HepG2 (cell line): ENCODE data around the gene PKMYT1. TPM values are rescaled to one million over a fixed set of nuclear protein-coding genes. Genes with fewer than 3 reads are reported as not detected.

ENCODE experiments used
- ATF2 ChIP-seq: sonication (generic); formaldehyde crosslinking; IDR thresholded peaks from 2 replicates; pipeline ENCODE4 v1.4.0; 2020; ENCODE audit warnings: missing genetic modification reagents
- FOXP4 ChIP-seq: sonication (generic); formaldehyde crosslinking; IDR thresholded peaks from 2 replicates; pipeline ENCODE4 v1.4.0; 2020; ENCODE audit warnings: missing genetic modification reagents
- HMG20B ChIP-seq: conservative IDR thresholded peaks from 2 replicates; pipeline ENCODE4 v1.6.1; 2016; ENCODE audit warnings: missing genetic modification reagents, missing compliant biosample characterization
- HNRNPL ChIP-seq: fragments of 200-400 bp; formaldehyde crosslinking; IDR thresholded peaks from 2 replicates; pipeline ENCODE4 v1.6.1; 2017; ENCODE audit warnings: mild to moderate bottlenecking, low read depth, low read length
- MAX ChIP-seq: IDR thresholded peaks from 2 replicates; pipeline ENCODE4 v1.6.1; 2012; ENCODE audit warnings: inconsistent platforms
- MTERF4 ChIP-seq: sonication (generic); formaldehyde crosslinking; IDR thresholded peaks from 2 replicates; pipeline ENCODE4 v1.8.0; 2023; ENCODE audit warnings: mild to moderate bottlenecking, missing genetic modification reagents
- PAWR ChIP-seq: sonication (generic); formaldehyde crosslinking; IDR thresholded peaks from 2 replicates; pipeline ENCODE4 v1.4.0; 2020; ENCODE audit warnings: missing genetic modification reagents, mild to moderate bottlenecking, borderline replicate concordance
- PHF21A ChIP-seq: sonication (generic); formaldehyde crosslinking; IDR thresholded peaks from 2 replicates; pipeline ENCODE4 v1.5.0; 2020; ENCODE audit warnings: mild to moderate bottlenecking, missing genetic modification reagents
- POLR2AphosphoS5 ChIP-seq: IDR thresholded peaks from 2 replicates; pipeline ENCODE4 v1.6.1; 2012; ENCODE audit warnings: low read depth, low read length
- PREB ChIP-seq: sonication (generic); formaldehyde crosslinking; IDR thresholded peaks from 2 replicates; pipeline ENCODE4 v1.4.0; 2020; ENCODE audit warnings: missing genetic modification reagents
- RFX5 ChIP-seq: IDR thresholded peaks from 2 replicates; pipeline ENCODE4 v1.6.1; 2011; ENCODE audit warnings: low read depth, low read length, improper control_type of control experiment
- SALL1 ChIP-seq: sonication (generic); formaldehyde crosslinking; IDR thresholded peaks from 2 replicates; pipeline ENCODE4 v1.8.0; 2022; ENCODE audit warnings: mild to moderate bottlenecking, missing genetic modification reagents
- SP5 ChIP-seq: IDR thresholded peaks from 2 replicates; pipeline ENCODE4 v1.6.1; 2016; ENCODE audit warnings: low read depth, borderline replicate concordance
- YY1 ChIP-seq: IDR thresholded peaks from 2 replicates; pipeline ENCODE4 v1.6.1; 2011; ENCODE audit warnings: low read length, low read depth, moderate library complexity, mild to moderate bottlenecking; ENCODE audit not compliant: insufficient read depth, insufficient replicate concordance
- ZBTB14 ChIP-seq: sonication (generic); formaldehyde crosslinking; IDR thresholded peaks from 2 replicates; pipeline ENCODE4 v1.4.0; 2020; ENCODE audit warnings: missing genetic modification reagents
- ZFP91 ChIP-seq: sonication (generic); formaldehyde crosslinking; IDR thresholded peaks from 2 replicates; pipeline ENCODE4 v1.9.0; 2022; ENCODE audit warnings: missing genetic modification reagents, mild to moderate bottlenecking, borderline replicate concordance
- ZNF263 ChIP-seq: sonication (generic); formaldehyde crosslinking; IDR thresholded peaks from 2 replicates; pipeline ENCODE4 v1.4.0; 2020; ENCODE audit warnings: missing genetic modification reagents
- ZNF530 ChIP-seq: sonication (generic); formaldehyde crosslinking; IDR thresholded peaks from 2 replicates; pipeline ENCODE4 v1.5.0; 2020; ENCODE audit warnings: low read depth, mild to moderate bottlenecking, missing genetic modification reagents
- ZNF567 ChIP-seq: sonication (generic); formaldehyde crosslinking; IDR thresholded peaks from 2 replicates; pipeline ENCODE4 v1.8.1; 2023; ENCODE audit warnings: mild to moderate bottlenecking, missing genetic modification reagents, borderline replicate concordance
- ZNF883 ChIP-seq: sonication (generic); formaldehyde crosslinking; IDR thresholded peaks from 2 replicates; pipeline ENCODE4 v1.5.1; 2020; ENCODE audit warnings: mild to moderate bottlenecking, missing genetic modification reagents; ENCODE audit errors: not compliant biosample characterization
- ZSCAN20 ChIP-seq: sonication (generic); formaldehyde crosslinking; IDR thresholded peaks from 2 replicates; pipeline ENCODE4 v1.4.0; 2020; ENCODE audit warnings: missing genetic modification reagents, mild to moderate bottlenecking, borderline replicate concordance
- polyA plus RNA-seq, 8 experiments: library from polyadenylated mRNA; depleted of rRNA in 3 of 8; stranded (reverse) in 7 of 8; unstranded in 1 of 8; fragments of >200 nt; fragmentation: Illumina TruSeq in 4 of 8; extraction: Trizol in 4 of 8; gene quantifications; 2 replicates each; pipeline versions ENCODE4 v1.2.1 to v1.2.3, GENCODE V29; 2011 to 2016; ENCODE audit warnings: low read depth in 4 of 8, missing spikeins in 1 of 8, mixed read lengths in 1 of 8; ENCODE audit not compliant: insufficient read depth in 1 of 8
- total RNA-seq, 5 experiments: library from RNA; depleted of rRNA; stranded (reverse); fragments of >200 nt; fragmentation: Illumina TruSeq; extraction: Trizol; gene quantifications; 2 replicates each; pipeline ENCODE4 v1.2.3, GENCODE V29; 2016; ENCODE audit warnings: low read depth in 1 of 5

Gene PKMYT1
- total and polyA plus RNA-seq, 2 of the 13 experiments (the other 11 are each of a cell fraction or from before 2014, with no cell fraction given), result 7.0 to 27.8 TPM

GRCh38 chr16:3003582-3004270, 23.5 kb upstream of the PKMYT1 start (continued):
- no peak for TF ChIP-seq ZSCAN20 (CRISPR knock-in tag)
- peak; percentile 53; the same call in 1 of the 2 replicates for TF ChIP-seq ZFP91 (CRISPR knock-in tag)
- TF ChIP-seq PREB (CRISPR knock-in tag), result no peak
- TF ChIP-seq HMG20B (CRISPR knock-in tag), result peak; percentile 91
- TF ChIP-seq ZNF263 (CRISPR knock-in tag), result peak; percentile 24; the same call in 1 of the 2 replicates
- TF ChIP-seq ATF2, result peak; percentile 68
- TF ChIP-seq YY1, result peak; percentile 81
- peak; percentile 67 for TF ChIP-seq ZBTB14 (CRISPR knock-in tag)
- TF ChIP-seq MAX, result peak; percentile 79
- TF ChIP-seq POLR2AphosphoS5, result no peak
- TF ChIP-seq RFX5, result peak; percentile 81
- no peak for TF ChIP-seq MTERF4
- no peak for TF ChIP-seq ZNF567 (CRISPR knock-in tag)
- no peak for TF ChIP-seq ZNF883 (CRISPR knock-in tag)
- no peak for TF ChIP-seq PAWR (CRISPR knock-in tag)
- peak; percentile 83 for TF ChIP-seq SALL1 (CRISPR knock-in tag)
- peak; percentile 100 for TF ChIP-seq PHF21A (CRISPR knock-in tag)
- 0 out of 2 replicates have a peak, but pooled peaks have one; percentile 50 for TF ChIP-seq HNRNPL
- TF ChIP-seq SP5, result peak; percentile 61; the same call in 1 of the 2 replicates
- TF ChIP-seq ZNF530 (CRISPR knock-in tag), result no peak
- TF ChIP-seq FOXP4, result peak; percentile 29; the same call in 1 of the 2 replicates
